MG63 (cell line): ENCODE measurements around the gene AP3S1. TPM values are rescaled to one million over a fixed set of nuclear protein-coding genes. Genes with fewer than 3 reads are reported as not detected.
"Not testable (repeated sequence)": the region's sequence is repeated elsewhere in the genome, so short reads cannot be mapped to it uniquely, and the experiment has no call there.

ENCODE experiments used
- DNase-seq: peaks from one replicate; pipeline ENCODE4 v3.0.0-alpha.2; 2020
- H3K27me3 ChIP-seq: fragments of 250-450 bp; sonication (Bioruptor Pico); 2 replicates; pipeline ENCODE4 v1.5.1; 2020; ENCODE audit warnings: mild to moderate bottlenecking, moderate library complexity
- H3K36me3 ChIP-seq: fragments of 250-450 bp; sonication (Bioruptor Pico); 2 replicates; pipeline ENCODE4 v1.5.1; 2020; ENCODE audit warnings: mild to moderate bottlenecking, moderate library complexity
- H3K4me3 ChIP-seq: fragments of 250-450 bp; sonication (Bioruptor Pico); 2 replicates; pipeline ENCODE4 v1.5.1; 2020; ENCODE audit warnings: mild to moderate bottlenecking, moderate library complexity
- H3K9me3 ChIP-seq: fragments of 250-450 bp; sonication (Bioruptor Pico); 2 replicates; pipeline ENCODE4 v1.5.1; 2020; ENCODE audit warnings: mild to moderate bottlenecking, moderate library complexity
- total RNA-seq: library from RNA; depleted of rRNA; stranded (reverse); fragments of >200 nt; shearing (Covaris generic); gene quantifications from 2 replicates; pipeline ENCODE4 v1.2.3, GENCODE V29; 2014; ENCODE audit warnings: low replicate concordance

The AP3S1 gene
- total RNA-seq, 1 experiment from 2014 or later: 50.5 TPM

GRCh38 chr5:115816226-115817081 lies 25.3 kb upstream of the AP3S1 start, which contains the start of gene CDO1:
Gene CDO1 (minus strand): TSS chr5:115816659. CDS start chr5:115816397, 262 bp downstream.
- Histone ChIP-seq H3K27me3 (peaks cover 76% of the 10 kb centered on the region), H3K9me3 (no peaks in the 10 kb centered on the region), H3K36me3 (no peaks in the 10 kb centered on the region), H3K4me3 (peak within 1 kb of the TSS; percentile 28)
- peak; percentile 57 for DNase-seq

- Histone ChIP-seq H3K9me3 (no peaks in the 10 kb centered on the region), H3K4me3 (no peak overlapping the region), H3K36me3 (no peaks in the 10 kb centered on the region), H3K27me3 (peaks cover 67% of the 10 kb centered on the region)
- DNase-seq: no peak
Measured at GRCh38 chr5:115817386-115817785, 24.3 kb upstream of the AP3S1 start.

GRCh38 chr5:115818821-115819220 lies 22.9 kb upstream of the AP3S1 start:
- H3K27me3 ChIP-seq: peaks cover 56% of the 10 kb centered on the region
- H3K4me3 ChIP-seq: no peak overlapping the region
- no peaks in the 10 kb centered on the region for H3K9me3 ChIP-seq
- H3K36me3 ChIP-seq: no peaks in the 10 kb centered on the region
- DNase-seq: no peak

- DNase-seq: no peak
- Histone ChIP-seq H3K36me3 (no peaks in the 10 kb centered on the region), H3K4me3 (no peak overlapping the region), H3K27me3 (peaks cover 36% of the 10 kb centered on the region), H3K9me3 (0 out of 2 replicates have a peak, but pooled peaks cover 3% of the 10 kb centered on the region)
Measured at GRCh38 chr5:115820846-115821245, 20.9 kb upstream of the AP3S1 start.

- H3K4me3 ChIP-seq, DNase-seq, H3K27me3 ChIP-seq, H3K9me3 ChIP-seq: not testable (repeated sequence)
- peaks cover 21% of the 10 kb centered on the region for H3K36me3 ChIP-seq
Measured at GRCh38 chr5:115824983-115825382, 16.8 kb upstream of the AP3S1 start.

- no peak for DNase-seq
- Histone ChIP-seq H3K36me3 (peaks cover 31% of the 10 kb centered on the region), H3K9me3 (0 out of 2 replicates have a peak, but pooled peaks cover 3% of the 10 kb centered on the region), H3K27me3 (no peaks in the 10 kb centered on the region; the same call in 1 of the 2 replicates), H3K4me3 (no peak overlapping the region)
Measured at GRCh38 chr5:115825948-115826347, 15.8 kb upstream of the AP3S1 start.

GRCh38 chr5:115829913-115830312 lies 11.8 kb upstream of the AP3S1 start:
- Histone ChIP-seq H3K4me3 (no peak overlapping the region), H3K36me3 (peaks cover 67% of the 10 kb centered on the region)

GRCh38 chr5:115831163-115831768 lies 10.5 kb upstream of the AP3S1 start:
- no peaks in the 10 kb centered on the region for H3K9me3 ChIP-seq
- no peak for DNase-seq
- no peak overlapping the region for H3K4me3 ChIP-seq
- H3K36me3 ChIP-seq: peaks cover 80% of the 10 kb centered on the region
- H3K27me3 ChIP-seq: no peaks in the 10 kb centered on the region; the same call in 1 of the 2 replicates

More at GRCh38 chr5:115829913-115830312, 11.8 kb upstream of the AP3S1 start:
- Histone ChIP-seq H3K9me3 (0 out of 2 replicates have a peak, but pooled peaks cover 3% of the 10 kb centered on the region), H3K27me3 (no peaks in the 10 kb centered on the region; the same call in 1 of the 2 replicates)
- no peak for DNase-seq

GRCh38 chr5:115835481-115835880 lies 6.3 kb upstream of the AP3S1 start:
- no peaks in the 10 kb centered on the region for H3K9me3 ChIP-seq
- no peak for DNase-seq
- peaks cover 79% of the 10 kb centered on the region for H3K36me3 ChIP-seq
- H3K4me3 ChIP-seq: no peak overlapping the region
- H3K27me3 ChIP-seq: no peaks in the 10 kb centered on the region; the same call in 1 of the 2 replicates

- H3K4me3 ChIP-seq: peak overlapping the region; percentile 88
- peaks cover 48% of the 10 kb centered on the region for H3K36me3 ChIP-seq
- H3K27me3 ChIP-seq: no peaks in the 10 kb centered on the region
- no peak for DNase-seq
- H3K9me3 ChIP-seq: no peaks in the 10 kb centered on the region
Measured at GRCh38 chr5:115838885-115839518, 2.7 kb upstream of the AP3S1 start.

- no peaks in the 10 kb centered on the region for H3K27me3 ChIP-seq
- H3K4me3 ChIP-seq: peak overlapping the region; percentile 88
- H3K9me3 ChIP-seq: no peaks in the 10 kb centered on the region
- H3K36me3 ChIP-seq: peaks cover 29% of the 10 kb centered on the region
- DNase-seq: no peak
Measured at GRCh38 chr5:115840873-115841272, 862 bp upstream of the AP3S1 start.

- H3K4me3 ChIP-seq: peak overlapping the region; percentile 88
- H3K9me3 ChIP-seq: no peaks in the 10 kb centered on the region
- peak; percentile 82 for DNase-seq
- peaks cover 14% of the 10 kb centered on the region for H3K36me3 ChIP-seq
- H3K27me3 ChIP-seq: no peaks in the 10 kb centered on the region
Measured at GRCh38 chr5:115842089-115842935, 577 bp downstream of the AP3S1 start.

- Histone ChIP-seq H3K27me3 (no peaks in the 10 kb centered on the region), H3K4me3 (peak overlapping the region; percentile 88), H3K36me3 (peaks cover 8% of the 10 kb centered on the region), H3K9me3 (no peaks in the 10 kb centered on the region)
- no peak for DNase-seq
Measured at GRCh38 chr5:115842952-115843351, 1.2 kb downstream of the AP3S1 start.

GRCh38 chr5:115843444-115844130 lies 1.9 kb downstream of the AP3S1 start:
- DNase-seq: no peak
- Histone ChIP-seq H3K36me3 (peaks cover 2% of the 10 kb centered on the region; the same call in 1 of the 2 replicates), H3K27me3 (no peaks in the 10 kb centered on the region), H3K9me3 (no peaks in the 10 kb centered on the region), H3K4me3 (peak overlapping the region; percentile 88)

GRCh38 chr5:115844321-115844817 lies 2.6 kb downstream of the AP3S1 start:
- Histone ChIP-seq H3K9me3 (no peaks in the 10 kb centered on the region), H3K36me3 (no peaks in the 10 kb centered on the region; the same call in 1 of the 2 replicates), H3K4me3 (peak overlapping the region; percentile 88), H3K27me3 (no peaks in the 10 kb centered on the region)
- DNase-seq: no peak
